OCI-LY3 (cell line): ENCODE results near the gene HHIPL2.

Experiments used
- CTCF ChIP-seq: fragments of 200-600, 300-600 bp; sonication (generic); IDR thresholded peaks from 2 replicates; pipeline ENCODE4 v1.5.1; 2014; ENCODE audit warnings: antibody characterized with exemption, low read length, low read depth
- EZH2phosphoT487 ChIP-seq: fragments of 200-600 bp; shearing (Covaris generic); IDR thresholded peaks from 2 replicates; pipeline ENCODE4 v1.6.1; 2018; ENCODE audit warnings: antibody characterized with exemption, mixed run types, low read depth

GRCh38 chr1:222522105-222522915, 25.6 kb downstream of the HHIPL2 start:
- TF ChIP-seq CTCF, result no peak
- TF ChIP-seq EZH2phosphoT487, result no peak
